Ovary (tissue), 9 donors: Measurements from ENCODE around the gene DIPK1C. TPM values are rescaled to one million over a fixed set of nuclear protein-coding genes. Genes with fewer than 3 reads are reported as not detected.

Experiments used
- DNase-seq, 5 donors: peaks; one replicate each; pipeline ENCODE4 v3.0.0-alpha.2; 2019 to 2020
- H3K27ac ChIP-seq, 2 donors: fragments of 200-600 bp; one replicate each; pipeline versions ENCODE4 v1.5.1 to v1.8.0; 2019 to 2022
- H3K27me3 ChIP-seq: fragments of 200-600 bp; one replicate; pipeline ENCODE4 v1.8.0; 2022
- H3K36me3 ChIP-seq: fragments of 200-600 bp; sonication (generic); one replicate; pipeline ENCODE4 v1.5.1; 2019
- H3K4me1 ChIP-seq: one replicate; pipeline ENCODE4 v1.8.1; 2013; ENCODE audit warnings: mild to moderate bottlenecking, moderate library complexity; ENCODE audit not compliant: insufficient read depth
- H3K4me3 ChIP-seq: fragments of 200-600 bp; sonication (generic); one replicate; pipeline ENCODE4 v1.5.1; 2017
- H3K9me3 ChIP-seq, 2 donors: fragments of 200-600 bp in 1 of 2; sonication (generic) in 1 of 2; one replicate each; pipeline versions ENCODE4 v1.5.1 to v1.8.1; 2013 to 2019; ENCODE audit warnings: mild to moderate bottlenecking in 1 of 2, moderate library complexity in 1 of 2
- CTCF ChIP-seq, 3 donors: fragments of 450-650 bp in 2 of 3; fragments of 200-600 bp in 1 of 3; IDR thresholded peaks; one replicate each; pipeline versions ENCODE4 v1.5.1 to v1.8.0; 2016 to 2022; ENCODE audit warnings: antibody characterized with exemption in 3 of 3, mild to moderate bottlenecking in 1 of 3
- EP300 ChIP-seq: sonication (generic); formaldehyde crosslinking; IDR thresholded peaks from one replicate; pipeline ENCODE4 v1.6.1; 2017; ENCODE audit warnings: antibody characterized with exemption
- POLR2A ChIP-seq: fragments of 450-650 bp; IDR thresholded peaks from one replicate; pipeline ENCODE4 v1.6.1; 2017; ENCODE audit warnings: antibody characterized with exemption, mild to moderate bottlenecking, moderate library complexity
- WGBS, 3 donors: extraction: QIAGEN DNeasy Blood & Tissue Kit in 1 of 3; methylation state at CpG; one replicate each; pipeline versions ENCODE4 v1.1.5 to v1.1.7; 2013 to 2017; 5-methylcytosine and 5-hydroxymethylcytosine counted together
- intact Hi-C, 4 donors: fragments of 100-400 bp; cut with DNase I; formaldehyde crosslinking; loops; one replicate each; pipeline versions ENCODE4 v1.11.0 to v1.15.1; 2022 to 2023
- polyA plus RNA-seq, 2 donors: library from polyadenylated mRNA; stranded (reverse); fragments of 200-250 nt in 1 of 2; fragments of 350-450 nt in 1 of 2; fragmentation: Illumina TruSeq in 1 of 2; extraction: RNeasy Lipid Tissue Mini Kit (QIAGEN cat#74804) in 1 of 2; gene quantifications; one replicate each; pipeline ENCODE4 v1.2.3, GENCODE V29; 2013 to 2014
- total RNA-seq, 7 donors: library from RNA; depleted of rRNA in 2 of 7; stranded (reverse); fragments of >200 nt in 2 of 7; fragmentation: NEBNext Ultra II Directional in 3 of 7; extraction: Animal tissue kit (Norgen Biotek cat#: 25700) in 3 of 7; gene quantifications; one replicate each; pipeline versions ENCODE4 v1.1.0 to v1.2.4, GENCODE V29; 2016 to 2023
- donor health status: DM: no; HTN: no; CAD: no; lungs with moderate emphysema.
- donor health status: DM: no; HTN: no; CAD: no.
- donor health status: Bipolar disorder and iron deficiency.
- donor health status: DM: yes; HTN: yes; CAD: no.
- donor health status: DM: no; HTN: no; CAD: no.
- donor health status: DM: yes; HTN: yes; CAD: no.

The DIPK1C gene
- total and polyA plus RNA-seq, 9 donors: 0.04 to 0.17 (median 0.05) TPM; not detected in 6

- WGBS, 3 donors: 88 to 97% (median 93%) methylated on average over 8 of the region's 8 CpGs
- Histone ChIP-seq H3K27ac (no peak overlapping the region), H3K4me1 (no peaks in the 10 kb centered on the region), H3K36me3 (no peaks in the 10 kb centered on the region), H3K4me3 (no peak overlapping the region), H3K9me3 (no peaks in the 10 kb centered on the region), H3K27me3 (no peaks in the 10 kb centered on the region)
- DNase-seq: no peak
- intact Hi-C loops: no loop called here
- TF ChIP-seq POLR2A (no peak), EP300 (no peak), CTCF (IDR thresholded peaks at IDR 0.05) (no peak)
Observed at GRCh38 chr18:74488354-74488753, 31.2 kb upstream of the DIPK1C start.

DNA sequence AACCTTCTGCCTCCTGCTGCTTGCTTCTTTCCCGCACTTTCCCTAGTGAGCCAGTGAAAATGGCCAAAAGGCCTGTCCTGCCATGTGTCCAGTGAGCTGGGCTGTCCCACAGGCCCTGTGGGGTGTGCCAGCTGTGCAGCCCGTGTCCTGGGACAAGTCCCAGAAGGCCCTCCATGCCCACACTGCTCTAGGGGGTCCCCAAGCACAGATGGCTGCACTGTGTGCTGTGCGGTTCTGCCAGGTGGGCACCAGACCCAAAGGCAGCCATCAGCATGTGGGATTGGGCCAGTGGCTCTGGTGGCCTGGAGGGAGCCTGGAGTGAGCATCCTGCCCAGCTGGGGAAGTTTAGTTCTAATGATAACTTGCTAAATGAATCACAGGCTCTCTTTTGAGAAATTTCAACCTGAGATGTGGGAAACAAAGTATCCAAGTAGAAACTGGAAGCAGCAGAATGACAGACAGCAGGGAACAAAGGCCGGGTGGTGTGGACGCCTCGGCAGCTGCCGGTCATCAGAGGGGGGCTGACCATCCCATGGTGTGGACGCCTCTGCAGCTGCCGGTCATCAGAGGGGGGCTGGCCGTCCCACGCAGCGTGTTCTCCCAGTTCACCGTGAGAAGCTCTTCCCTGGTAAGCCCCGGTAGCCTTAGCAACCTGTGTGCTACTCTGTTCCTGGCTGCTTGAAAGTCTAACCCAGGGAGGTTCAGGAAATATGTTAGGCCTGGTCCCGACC, 29.2 kb upstream of the DIPK1C start:
- H3K36me3 ChIP-seq: no peaks in the 10 kb centered on the region
- no peak overlapping the region for H3K27ac ChIP-seq
- TF ChIP-seq POLR2A (no peak), CTCF (IDR thresholded peaks at IDR 0.05) (no peak), EP300 (no peak)
- DNase-seq: no peak
- intact Hi-C loops: no loop called here
- H3K4me3 ChIP-seq: no peak overlapping the region
- no peaks in the 10 kb centered on the region for H3K27me3 ChIP-seq
- no peaks in the 10 kb centered on the region for H3K4me1 ChIP-seq
- H3K9me3 ChIP-seq: no peaks in the 10 kb centered on the region
- WGBS, 3 donors: 67 to 74% (median 70%) methylated on average over 14 to 15 of the region's 15 CpGs

DNA sequence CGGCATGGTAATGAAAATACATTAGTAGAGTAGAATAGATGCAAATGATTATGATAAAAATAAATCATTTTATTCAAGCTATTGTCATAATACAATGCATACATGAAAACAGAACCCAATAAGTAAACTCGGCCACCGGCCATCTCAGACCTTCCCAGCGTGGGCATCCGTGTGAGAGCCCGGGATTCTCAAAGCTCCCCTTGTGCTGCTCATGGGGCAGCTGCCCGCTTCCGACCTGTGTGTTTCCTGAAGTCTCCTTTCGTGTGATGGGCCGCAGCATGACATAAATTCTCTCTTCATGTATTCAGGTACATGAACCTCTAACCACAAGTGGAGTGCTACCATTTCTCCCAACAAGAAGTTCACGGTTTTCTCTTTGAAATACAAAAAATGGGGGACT, 25.6 kb upstream of the DIPK1C start:
- intact Hi-C loops: no loop called here
- DNase-seq: no peak
- no peaks in the 10 kb centered on the region for H3K9me3 ChIP-seq

DNA sequence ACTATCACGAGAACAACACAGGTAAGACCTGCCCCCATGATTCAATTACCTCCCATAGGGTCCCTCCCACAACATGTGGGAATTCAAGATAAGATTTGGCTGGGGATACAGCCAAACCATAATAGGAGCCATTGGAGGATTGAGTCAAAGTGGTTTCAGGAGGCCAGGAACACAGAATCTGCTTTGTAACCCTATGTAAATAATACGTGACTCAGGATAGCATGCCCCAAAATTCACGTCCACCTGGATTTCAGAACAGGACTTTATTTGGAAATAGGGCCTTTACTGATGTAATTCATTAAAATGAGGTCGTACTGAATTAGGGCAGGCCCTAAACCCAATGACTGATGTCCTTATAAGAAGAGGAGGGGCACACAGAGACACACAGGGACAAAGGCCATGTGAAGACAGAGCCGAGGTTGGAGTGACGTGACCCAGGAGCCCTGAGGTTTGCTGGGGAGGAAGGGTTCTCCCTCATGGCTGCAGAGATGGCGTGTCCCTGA, 23.1 kb upstream of the DIPK1C start:
- TF ChIP-seq CTCF (IDR thresholded peaks at IDR 0.05): no peak
- TF ChIP-seq POLR2A: no peak
- TF ChIP-seq EP300: no peak
- Histone ChIP-seq H3K27me3 (no peaks in the 10 kb centered on the region), H3K27ac (no peak overlapping the region), H3K4me3 (no peak overlapping the region), H3K36me3 (no peaks in the 10 kb centered on the region), H3K4me1 (no peaks in the 10 kb centered on the region), H3K9me3 (no peaks in the 10 kb centered on the region)
- intact Hi-C loops: no loop called here
- 79 to 88% (median 80%) methylated on average over 7 of the region's 7 CpGs for WGBS, 3 donors
- DNase-seq: no peak

More for the DNA sequence above, 25.6 kb upstream of the DIPK1C start:
- no peak overlapping the region for H3K4me3 ChIP-seq
- TF ChIP-seq EP300: no peak
- no peak for TF ChIP-seq CTCF (IDR thresholded peaks at IDR 0.05)
- TF ChIP-seq POLR2A: no peak
- no peaks in the 10 kb centered on the region for H3K27me3 ChIP-seq
- no peaks in the 10 kb centered on the region for H3K4me1 ChIP-seq
- 87 to 91% (median 89%) methylated on average over 11 of the region's 11 CpGs for WGBS, 3 donors
- H3K36me3 ChIP-seq: no peaks in the 10 kb centered on the region
- H3K27ac ChIP-seq: no peak overlapping the region
